ENCODE data around the gene PLN. TPM values are rescaled to one million over a fixed set of nuclear protein-coding genes. Genes with fewer than 3 reads are reported as not detected.

Gene PLN
- total and polyA plus RNA-seq, 10 of the 15 experiments (the other 5 are each of a cell fraction or from before 2014, with no cell fraction given): 0.16 to 0.44 TPM; not detected in 8

DNA sequence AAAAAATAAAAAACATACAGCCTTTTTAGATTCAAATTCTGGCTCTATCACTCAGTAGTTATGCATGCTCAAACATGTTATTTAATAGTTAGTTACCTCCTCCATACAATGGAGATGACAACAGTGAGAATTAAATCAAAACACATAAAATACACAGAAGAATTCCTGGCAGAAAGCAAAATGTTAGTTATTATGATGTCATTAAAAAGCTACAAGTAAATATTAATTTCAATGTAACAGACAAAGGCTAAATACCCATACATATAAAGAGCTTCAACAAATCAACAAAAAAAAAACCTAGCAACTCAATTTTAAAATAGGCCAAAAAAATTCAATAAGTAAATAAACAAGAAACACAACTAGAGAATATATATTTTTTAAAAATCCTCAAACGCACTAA lies 21.4 kb downstream of the PLN start:
- POLR2A ChIA-PET: no interaction called here
- RAD21 ChIA-PET (ENCODE audit: unreplicated experiment): no interaction called here
- Histone ChIP-seq H3K36me3 (ENCODE audit: control insufficient read depth in 2 of 2, insufficient read depth in 2 of 2, low read length in 1 of 2) (peaks cover 0 to 4% of the 10 kb centered on the region in 2 experiments; a peak in 2 of 4 replicates), H3K27ac (ENCODE audit: control insufficient read depth, insufficient read depth) (no peak overlapping the region), H3K79me2 (ENCODE audit: control insufficient read depth, insufficient read depth, low read length) (no peaks in the 10 kb centered on the region), H3K27me3 (replicated peaks in 1 of 2; ENCODE audit: control insufficient read depth in 2 of 2, insufficient read depth in 2 of 2, low read length in 1 of 2) (no peaks in the 10 kb centered on the region), H3K4me1 (ENCODE audit: control insufficient read depth, insufficient read depth, low read length) (peaks cover 2% of the 10 kb centered on the region; the same call in 1 of the 2 replicates), H3K9me3 (replicated peaks; ENCODE audit: control insufficient read depth, insufficient read depth, low read length) (peaks cover 8% of the 10 kb centered on the region), H3K9ac (ENCODE audit: control insufficient read depth, insufficient read depth, low read length) (no peak overlapping the region), H3K4me2 (ENCODE audit: control insufficient read depth, insufficient read depth) (no peak overlapping the region), H2AFZ (ENCODE audit: control insufficient read depth, low read depth, low read length) (no peak overlapping the region), H4K20me1 (ENCODE audit: control insufficient read depth, insufficient read depth) (no peaks in the 10 kb centered on the region), H3K4me3 (no peak overlapping the region)
- TF ChIP-seq ATF7 (IDR thresholded peaks at IDR 0.05; ENCODE audit: low read depth) (0 out of 2 replicates have a peak, but pooled peaks have one; percentile 18), SIN3A (IDR thresholded peaks at IDR 0.05; ENCODE audit: low read depth, low read length) (no peak)
- no peak for FAIRE-seq
- intact Hi-C loops (cut with micrococcal nuclease; ENCODE audit: unreplicated experiment) (loop anchor here (10.0 kb wide), 1 partner anchor 325 kb away; the partner anchor contains the start of gene ASF1A), in situ Hi-C loops (cut with MboI) (no loop called here)
- no peak for DNase-seq (ENCODE audit: low read depth, low spot score)
- SMC1A ChIA-PET (ENCODE audit: uncharacterized antibody, unreplicated experiment): no interaction called here
- WGBS (ENCODE audit: insufficient coverage, insufficient replicate concordance, low lambda C conversion rate, missing lambda C conversion rate): 100% methylated on average over 1 of the region's 1 CpG
- no TSS peak for BruUV-seq (replicated peaks)
- CTCF ChIA-PET: interaction anchor here (2.4 kb wide), 1 partner anchor 232 kb away, joined by 8 read pairs; no protein-coding TSS in a partner anchor
- ATAC-seq: no peak

DNA sequence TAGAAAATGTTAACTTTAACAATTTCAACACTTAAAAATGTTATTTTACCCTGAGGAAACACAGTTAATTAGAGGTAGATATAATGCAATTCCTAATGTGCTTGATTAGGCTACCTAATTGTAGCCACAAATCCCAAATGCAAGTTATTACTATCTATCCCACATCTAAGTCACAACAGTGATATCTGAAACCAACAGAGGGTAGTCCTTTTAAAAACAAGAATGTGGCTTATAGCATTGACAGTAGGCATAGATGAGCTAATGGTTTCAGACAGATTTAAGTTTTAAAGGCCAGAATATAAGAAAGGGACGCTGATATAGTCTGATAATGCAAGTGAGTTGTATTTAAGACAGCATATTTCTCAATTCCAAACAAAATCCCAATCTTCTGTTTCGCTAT lies 23.0 kb downstream of the PLN start:
- in situ Hi-C loops (cut with MboI): loop anchor here (10.0 kb wide), 1 partner anchor 204 kb away; no protein-coding TSS in a partner anchor
- TF ChIP-seq, protein P1, sequence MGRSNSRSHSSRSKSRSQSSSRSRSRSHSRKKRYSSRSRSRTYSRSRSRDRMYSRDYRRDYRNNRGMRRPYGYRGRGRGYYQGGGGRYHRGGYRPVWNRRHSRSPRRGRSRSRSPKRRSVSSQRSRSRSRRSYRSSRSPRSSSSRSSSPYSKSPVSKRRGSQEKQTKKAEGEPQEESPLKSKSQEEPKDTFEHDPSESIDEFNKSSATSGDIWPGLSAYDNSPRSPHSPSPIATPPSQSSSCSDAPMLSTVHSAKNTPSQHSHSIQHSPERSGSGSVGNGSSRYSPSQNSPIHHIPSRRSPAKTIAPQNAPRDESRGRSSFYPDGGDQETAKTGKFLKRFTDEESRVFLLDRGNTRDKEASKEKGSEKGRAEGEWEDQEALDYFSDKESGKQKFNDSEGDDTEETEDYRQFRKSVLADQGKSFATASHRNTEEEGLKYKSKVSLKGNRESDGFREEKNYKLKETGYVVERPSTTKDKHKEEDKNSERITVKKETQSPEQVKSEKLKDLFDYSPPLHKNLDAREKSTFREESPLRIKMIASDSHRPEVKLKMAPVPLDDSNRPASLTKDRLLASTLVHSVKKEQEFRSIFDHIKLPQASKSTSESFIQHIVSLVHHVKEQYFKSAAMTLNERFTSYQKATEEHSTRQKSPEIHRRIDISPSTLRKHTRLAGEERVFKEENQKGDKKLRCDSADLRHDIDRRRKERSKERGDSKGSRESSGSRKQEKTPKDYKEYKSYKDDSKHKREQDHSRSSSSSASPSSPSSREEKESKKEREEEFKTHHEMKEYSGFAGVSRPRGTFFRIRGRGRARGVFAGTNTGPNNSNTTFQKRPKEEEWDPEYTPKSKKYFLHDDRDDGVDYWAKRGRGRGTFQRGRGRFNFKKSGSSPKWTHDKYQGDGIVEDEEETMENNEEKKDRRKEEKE (IDR thresholded peaks at IDR 0.05): no peak
- no peak for TF ChIP-seq JUNB (IDR thresholded peaks at IDR 0.05)
- TF ChIP-seq CREM (IDR thresholded peaks at IDR 0.05; ENCODE audit: low read depth): no peak
- TF ChIP-seq, protein P2, sequence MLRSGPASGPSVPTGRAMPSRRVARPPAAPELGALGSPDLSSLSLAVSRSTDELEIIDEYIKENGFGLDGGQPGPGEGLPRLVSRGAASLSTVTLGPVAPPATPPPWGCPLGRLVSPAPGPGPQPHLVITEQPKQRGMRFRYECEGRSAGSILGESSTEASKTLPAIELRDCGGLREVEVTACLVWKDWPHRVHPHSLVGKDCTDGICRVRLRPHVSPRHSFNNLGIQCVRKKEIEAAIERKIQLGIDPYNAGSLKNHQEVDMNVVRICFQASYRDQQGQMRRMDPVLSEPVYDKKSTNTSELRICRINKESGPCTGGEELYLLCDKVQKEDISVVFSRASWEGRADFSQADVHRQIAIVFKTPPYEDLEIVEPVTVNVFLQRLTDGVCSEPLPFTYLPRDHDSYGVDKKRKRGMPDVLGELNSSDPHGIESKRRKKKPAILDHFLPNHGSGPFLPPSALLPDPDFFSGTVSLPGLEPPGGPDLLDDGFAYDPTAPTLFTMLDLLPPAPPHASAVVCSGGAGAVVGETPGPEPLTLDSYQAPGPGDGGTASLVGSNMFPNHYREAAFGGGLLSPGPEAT (IDR thresholded peaks at IDR 0.05; ENCODE audit: low read depth): no peak
- TF ChIP-seq KDM1A (IDR thresholded peaks at IDR 0.05; ENCODE audit: borderline replicate concordance): no peak
- TF ChIP-seq STAT1 (conservative IDR thresholded peaks at IDR 0.05): no peak
- TF ChIP-seq SREBF1 (IDR thresholded peaks at IDR 0.05; ENCODE audit: low read length): no peak
- TF ChIP-seq EGR1 (IDR thresholded peaks at IDR 0.05; ENCODE audit: borderline replicate concordance in 1 of 2, low read depth in 2 of 2, low read length in 2 of 2): no peak
- no peak for TF ChIP-seq MTA2 (IDR thresholded peaks at IDR 0.05; ENCODE audit: low read depth)
- TF ChIP-seq NR2F1 (conservative IDR thresholded peaks at IDR 0.05): no peak
- TF ChIP-seq RUNX3 (IDR thresholded peaks at IDR 0.05; ENCODE audit: low read length): peak; percentile 55; the same call in 1 of the 2 replicates
- no peak for TF ChIP-seq ETV6 (conservative IDR thresholded peaks at IDR 0.05 in 1 of 2, IDR thresholded peaks at IDR 0.05 in 1 of 2; ENCODE audit: borderline replicate concordance in 1 of 2, low read depth in 1 of 2)

More for the DNA sequence above, 23.0 kb downstream of the PLN start:
- ChIA-PET CTCF (interaction anchor here (0.9 to 1.9 kb wide), 2 partner anchors 9 to 46 kb away, joined by 4 to 8 read pairs; no protein-coding TSS in a partner anchor), RAD21 (ENCODE audit: unreplicated experiment) (interaction anchor here (0.8 kb wide), 1 partner anchor 540 kb away, joined by 3 read pairs; no protein-coding TSS in a partner anchor), POLR2A (no interaction called here), SMC1A (ENCODE audit: uncharacterized antibody, unreplicated experiment) (interaction anchor here (0.7 to 1.5 kb wide), 4 partner anchors 9 to 34 kb away, joined by 3 to 4 read pairs (median 4); no protein-coding TSS in a partner anchor)
- H3K4me1 ChIP-seq (ENCODE audit: control insufficient read depth, insufficient read depth, low read length): no peaks in the 10 kb centered on the region
- ATAC-seq (peak; percentile 53), DNase-seq (ENCODE audit: low read depth, low spot score) (no peak), FAIRE-seq (peak; percentile 62)
- no peak overlapping the region for H3K4me2 ChIP-seq (ENCODE audit: control insufficient read depth, insufficient read depth)
- H3K79me2 ChIP-seq (ENCODE audit: control insufficient read depth, insufficient read depth, low read length): no peaks in the 10 kb centered on the region
- peaks cover 14% of the 10 kb centered on the region for H3K9me3 ChIP-seq (replicated peaks; ENCODE audit: control insufficient read depth, insufficient read depth, low read length)
- intact Hi-C loops (cut with micrococcal nuclease; ENCODE audit: unreplicated experiment): no loop called here
- WGBS (ENCODE audit: insufficient coverage, insufficient replicate concordance, low lambda C conversion rate, missing lambda C conversion rate): 98% methylated on average over 2 of the region's 2 CpGs
- H3K9ac ChIP-seq (ENCODE audit: control insufficient read depth, insufficient read depth, low read length): no peak overlapping the region
- no peaks in the 10 kb centered on the region for H4K20me1 ChIP-seq (ENCODE audit: control insufficient read depth, insufficient read depth)
- no TSS peak for BruUV-seq (replicated peaks)
- peaks cover 0 to 4% of the 10 kb centered on the region in 2 experiments; a peak in 2 of 4 replicates for H3K36me3 ChIP-seq (ENCODE audit: control insufficient read depth in 2 of 2, insufficient read depth in 2 of 2, low read length in 1 of 2)
- H3K27me3 ChIP-seq (replicated peaks in 1 of 2; ENCODE audit: control insufficient read depth in 2 of 2, insufficient read depth in 2 of 2, low read length in 1 of 2): no peaks in the 10 kb centered on the region
- H3K27ac ChIP-seq (ENCODE audit: control insufficient read depth, insufficient read depth): no peak overlapping the region
- H2AFZ ChIP-seq (ENCODE audit: control insufficient read depth, low read depth, low read length): no peak overlapping the region
- no peak overlapping the region for H3K4me3 ChIP-seq

Measured in GM12878 (cell line).